NCI-H446 treated with DMSO at 0.1 percent for 48 hours (cell line): Measurements from ENCODE around the gene CCDC182.

ENCODE experiments used
- DNase-seq: peaks from one replicate; lab custom pipeline; 2025; lab: John Stamatoyannopoulos, UW

The CCDC182 gene

GRCh38 chr17:57726838-57727237 is 18.3 kb downstream of the CCDC182 start:
- DNase-seq: no peak

DNA sequence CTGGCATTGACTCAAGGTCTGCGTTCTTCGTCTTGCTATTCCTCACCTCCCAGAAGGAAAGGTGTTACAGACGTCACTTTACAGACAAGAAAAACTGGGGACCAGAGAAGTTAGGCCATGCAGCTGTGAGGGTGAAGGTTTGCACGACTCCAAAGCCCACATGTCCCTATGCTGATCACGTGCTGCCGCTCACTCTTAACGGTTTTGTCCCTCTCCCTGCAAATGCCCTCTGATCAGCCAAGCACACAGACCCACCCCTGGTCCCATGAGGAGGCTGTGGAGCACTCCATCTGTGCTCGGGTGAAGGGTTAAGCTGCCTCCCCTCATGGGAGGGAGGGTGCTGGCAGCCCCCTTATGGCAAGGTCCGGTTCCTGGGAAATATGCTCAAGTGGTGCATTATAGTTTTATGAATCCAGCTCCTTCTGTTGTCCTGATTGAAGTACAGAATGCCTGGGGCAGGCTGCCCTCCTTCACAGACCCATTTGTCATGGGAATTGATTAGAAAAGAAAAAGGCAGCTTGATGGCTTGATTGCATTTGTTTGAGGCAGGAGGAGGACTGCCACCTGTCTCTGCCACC is 18.8 kb downstream of the CCDC182 start:
- DNase-seq: no peak

GRCh38 chr17:57724729-57725125 is 20.4 kb downstream of the CCDC182 start:
- DNase-seq: no peak

- DNase-seq: no peak
Measured at GRCh38 chr17:57724026-57724728, 20.9 kb downstream of the CCDC182 start.

GRCh38 chr17:57723427-57724025 is 21.6 kb downstream of the CCDC182 start:
- DNase-seq: no peak

- DNase-seq: no peak
Measured at GRCh38 chr17:57722704-57723043, 22.4 kb downstream of the CCDC182 start.

DNA sequence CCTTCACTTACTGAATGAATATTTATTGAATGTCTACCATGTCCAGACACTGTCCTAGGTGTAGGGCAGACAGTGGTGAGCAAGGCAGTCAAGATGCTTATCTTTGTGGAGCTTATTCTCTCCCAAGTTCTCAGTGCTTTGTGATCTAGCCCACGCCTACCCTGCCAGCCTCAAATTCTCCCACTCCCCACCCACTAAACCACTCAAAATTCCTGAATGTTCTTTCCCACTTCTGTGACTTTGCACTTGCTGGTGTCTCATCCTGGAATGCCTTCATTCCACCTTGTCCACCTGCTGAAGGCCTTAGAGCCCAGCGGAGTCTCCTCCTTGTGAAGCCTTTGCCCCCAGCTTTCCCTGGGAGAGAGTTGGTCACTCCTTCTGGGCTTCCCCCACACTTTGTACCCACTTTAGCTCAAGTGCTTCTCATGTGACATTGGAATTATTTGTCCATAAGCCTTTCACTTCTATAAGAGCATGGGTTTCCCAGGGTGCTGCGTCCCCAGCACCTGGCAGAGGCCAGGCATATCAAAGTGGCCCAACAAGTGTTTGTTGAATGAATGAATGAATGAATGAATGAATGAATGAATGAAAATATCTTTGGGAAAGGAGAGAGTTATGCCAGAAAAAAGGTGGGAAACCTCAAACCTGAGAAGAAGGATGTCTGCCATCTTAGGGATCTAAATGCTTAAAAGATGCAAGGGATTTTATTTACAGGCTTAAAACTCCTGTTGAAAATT is 23.0 kb downstream of the CCDC182 start:
- DNase-seq: no peak

- no peak for DNase-seq
Measured at GRCh38 chr17:57720386-57721035, 24.6 kb downstream of the CCDC182 start.

DNA sequence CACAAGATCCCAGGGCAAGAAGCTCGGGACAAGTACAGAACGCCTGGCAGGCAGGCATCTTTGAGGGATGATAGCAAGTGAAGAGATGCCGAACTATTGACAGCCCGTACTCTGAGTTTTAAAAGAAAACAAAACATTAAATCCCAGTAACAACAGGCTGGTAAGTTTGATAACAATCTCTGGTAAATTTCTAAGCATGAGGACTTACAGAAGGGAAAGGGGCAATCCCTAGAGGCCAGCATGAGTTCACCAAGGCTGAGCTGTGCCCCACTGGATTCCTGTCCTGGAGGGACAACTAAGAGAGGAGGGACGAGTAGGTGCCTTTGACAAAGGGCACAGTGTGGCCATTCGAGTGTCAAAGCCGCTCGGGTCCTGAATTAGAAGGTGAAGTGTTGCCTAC is 26.2 kb downstream of the CCDC182 start:
- DNase-seq: no peak

DNA sequence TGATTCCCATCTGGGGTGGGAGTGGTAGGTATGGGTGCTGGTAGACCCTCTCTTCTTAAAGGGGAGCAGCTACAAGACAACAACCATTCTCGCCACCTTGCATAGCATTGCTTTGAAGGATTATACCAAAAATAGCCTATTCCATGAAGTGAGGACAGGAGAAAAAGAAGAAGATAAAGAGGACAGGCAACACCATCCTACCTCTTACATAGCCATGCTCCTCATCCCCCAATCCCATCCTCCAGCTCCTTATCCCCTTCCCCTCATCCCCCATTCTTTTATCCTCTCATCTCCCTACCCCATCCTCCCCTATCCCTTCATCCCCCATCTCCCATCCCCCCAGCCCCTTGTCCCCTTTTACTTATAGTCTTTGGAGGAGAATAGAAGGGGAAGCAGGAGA is 29.1 kb downstream of the CCDC182 start:
- no peak for DNase-seq

- no peak for DNase-seq
Measured at GRCh38 chr17:57714665-57715180, 30.4 kb downstream of the CCDC182 start.

DNA sequence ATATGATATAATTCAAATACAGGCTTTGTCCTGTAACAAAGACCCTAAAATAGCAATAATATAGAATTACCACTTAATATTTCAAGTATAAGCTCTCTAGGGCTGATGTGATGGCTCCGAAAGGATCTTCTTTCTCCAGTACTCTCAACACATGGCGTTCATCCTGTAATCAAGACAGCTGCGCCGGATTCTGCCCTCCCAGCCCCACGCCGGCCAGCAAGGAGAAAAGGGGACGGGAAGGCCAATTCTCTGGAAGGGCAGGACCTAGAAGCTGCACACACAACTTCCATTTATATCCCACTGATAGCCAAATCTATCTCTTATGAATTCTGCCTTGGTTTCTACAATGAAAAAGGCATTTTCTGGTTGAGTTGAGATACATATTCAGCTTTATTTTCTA is 32.0 kb downstream of the CCDC182 start:
- no peak for DNase-seq

GRCh38 chr17:57708410-57708809 is 36.7 kb downstream of the CCDC182 start:
- DNase-seq: no peak

DNA sequence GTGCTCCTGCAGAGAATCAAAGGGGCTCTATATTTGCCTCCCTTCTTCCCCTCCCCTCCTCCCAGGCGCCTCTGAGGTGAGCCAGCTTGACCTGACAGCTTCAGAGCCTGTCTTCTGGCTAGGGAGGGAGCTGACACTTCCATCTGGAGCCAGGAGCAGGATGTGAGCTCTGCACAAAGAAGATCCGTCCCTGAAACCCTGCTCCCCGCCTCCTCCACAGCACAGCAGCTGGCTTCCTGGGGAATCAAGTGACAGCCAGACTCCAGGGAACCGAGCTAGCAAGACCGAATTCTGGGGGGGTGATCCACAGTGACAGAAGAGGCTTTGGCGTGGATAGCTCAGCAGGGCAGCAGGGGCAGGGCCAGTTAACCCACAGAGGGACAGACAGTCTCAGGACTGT is 37.2 kb downstream of the CCDC182 start:
- DNase-seq: no peak

DNA sequence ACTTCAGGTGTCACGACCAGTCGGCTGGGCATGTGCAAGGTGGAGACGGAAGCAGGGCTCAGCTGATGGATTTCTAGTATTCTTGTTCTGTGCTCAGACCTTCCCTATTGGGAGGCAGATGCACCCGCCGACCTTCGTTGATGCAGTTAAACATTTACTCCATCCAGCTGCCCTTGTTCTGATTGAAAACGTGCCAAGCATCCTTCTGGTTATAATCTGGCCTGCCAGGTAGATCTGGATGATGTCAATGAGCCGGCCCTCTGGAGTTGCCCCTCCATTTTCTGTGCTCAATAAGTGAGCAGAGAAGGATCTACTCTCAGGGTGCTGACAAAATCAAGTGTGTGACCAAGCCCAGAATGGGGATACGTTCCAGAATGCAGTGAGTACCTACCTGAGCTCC is 38.3 kb downstream of the CCDC182 start:
- DNase-seq: no peak

GRCh38 chr17:57705921-57706695 is 39.0 kb downstream of the CCDC182 start:
- no peak for DNase-seq

DNA sequence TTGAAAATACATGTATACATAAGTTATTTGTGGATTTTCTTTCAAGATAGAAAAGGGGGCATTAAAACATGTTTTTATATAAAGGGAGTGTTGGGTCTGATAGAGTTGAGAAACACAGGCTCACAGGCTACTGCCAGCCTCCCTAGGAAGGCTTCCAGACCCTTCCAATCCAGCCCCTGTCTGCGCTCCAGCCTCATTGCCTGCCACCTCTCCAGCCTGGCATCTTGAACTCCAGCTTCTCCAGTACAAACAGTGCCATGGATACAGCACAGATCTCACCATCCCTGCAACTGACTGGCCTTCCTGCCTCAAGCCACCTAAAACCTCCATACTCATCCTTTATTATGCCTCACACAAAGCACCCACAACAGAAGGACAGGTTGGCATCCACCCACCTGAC is 40.7 kb downstream of the CCDC182 start:
- no peak for DNase-seq

- DNase-seq: no peak
Measured at GRCh38 chr17:57703273-57703672, 41.8 kb downstream of the CCDC182 start.

GRCh38 chr17:57701124-57701523 is 44.0 kb downstream of the CCDC182 start:
- no peak for DNase-seq

- DNase-seq: no peak
Measured at GRCh38 chr17:57699751-57700219, 45.3 kb downstream of the CCDC182 start.
